Neuronal stem cell (in vitro differentiated cells): ENCODE measurements around the gene ATP6V0D1.

Experiments used
- DNase-seq: peaks from one replicate; pipeline ENCODE4 v3.0.0-alpha.2; 2013; ENCODE audit warnings: low spot score
- H2AFZ ChIP-seq: one replicate; pipeline ENCODE4 v1.6.1; 2013; ENCODE audit warnings: mild to moderate bottlenecking, low read length, inconsistent platforms
- H2AK5ac ChIP-seq: 2 replicates; pipeline ENCODE4 v1.6.1; 2013; ENCODE audit warnings: low read depth, mild to moderate bottlenecking, inconsistent platforms, low read length, moderate library complexity, mixed read lengths
- H2BK120ac ChIP-seq: 2 replicates; pipeline ENCODE4 v1.6.1; 2013; ENCODE audit warnings: low read depth, mild to moderate bottlenecking, inconsistent platforms, low read length, moderate library complexity, mixed read lengths
- H2BK12ac ChIP-seq: one replicate; pipeline ENCODE4 v1.6.1; 2013; ENCODE audit warnings: low read length, inconsistent platforms
- H2BK15ac ChIP-seq: 2 replicates; pipeline ENCODE4 v1.6.1; 2013; ENCODE audit warnings: mild to moderate bottlenecking, low read length, inconsistent platforms, mixed read lengths
- H2BK5ac ChIP-seq: one replicate; pipeline ENCODE4 v1.6.1; 2013; ENCODE audit warnings: inconsistent platforms, mild to moderate bottlenecking, low read length, moderate library complexity
- H3K14ac ChIP-seq: one replicate; pipeline ENCODE4 v1.6.1; 2013; ENCODE audit warnings: low read length, inconsistent platforms
- H3K18ac ChIP-seq: 2 replicates; pipeline ENCODE4 v1.6.1; 2013; ENCODE audit warnings: low read length, inconsistent platforms
- H3K23ac ChIP-seq: 2 replicates; pipeline ENCODE4 v1.6.1; 2013; ENCODE audit warnings: low read depth, mild to moderate bottlenecking, mixed read lengths, low read length, inconsistent platforms; ENCODE audit not compliant: poor library complexity
- H3K27ac ChIP-seq: replicated peaks from 3 replicates; pipeline ENCODE4 v1.5.1; 2013; ENCODE audit warnings: low read length, inconsistent platforms
- H3K27me3 ChIP-seq, 3 experiments: 2 replicates each; pipeline ENCODE4 v1.6.1; 2013; ENCODE audit warnings: low read length in 3 of 3, mild to moderate bottlenecking in 2 of 3, inconsistent platforms in 1 of 3, low read depth in 1 of 3, mixed read lengths in 1 of 3, moderate library complexity in 1 of 3; ENCODE audit not compliant: control insufficient read depth in 3 of 3, insufficient read depth in 3 of 3
- H3K36me3 ChIP-seq, 2 donors: replicated peaks in 1 of 2; 2 replicates each; pipeline ENCODE4 v1.6.1; 2013; ENCODE audit warnings: low read length in 2 of 2; ENCODE audit not compliant: control insufficient read depth in 2 of 2, insufficient read depth in 2 of 2
- H3K4ac ChIP-seq: 2 replicates; pipeline ENCODE4 v1.6.1; 2013; ENCODE audit warnings: inconsistent platforms, mild to moderate bottlenecking, low read length, moderate library complexity
- H3K4me1 ChIP-seq, 2 donors: 1 replicate in 1 of 2; 2 replicates in 1 of 2; pipeline ENCODE4 v1.6.1; 2013; ENCODE audit warnings: low read length in 2 of 2, low read depth in 1 of 2; ENCODE audit not compliant: control insufficient read depth in 2 of 2, insufficient read depth in 1 of 2
- H3K4me2 ChIP-seq: one replicate; pipeline ENCODE4 v1.6.1; 2013; ENCODE audit warnings: mild to moderate bottlenecking, low read length, inconsistent platforms; ENCODE audit not compliant: insufficient read depth, poor library complexity, severe bottlenecking
- H3K4me3 ChIP-seq, 2 donors: 2 replicates each; pipeline ENCODE4 v1.5.1; 2013; ENCODE audit warnings: low read length in 2 of 2, mild to moderate bottlenecking in 2 of 2, inconsistent platforms in 1 of 2, moderate library complexity in 1 of 2
- H3K79me1 ChIP-seq: one replicate; pipeline ENCODE4 v1.6.1; 2013; ENCODE audit warnings: low read depth, mild to moderate bottlenecking, inconsistent platforms, low read length, moderate library complexity
- H3K9ac ChIP-seq: one replicate; pipeline ENCODE4 v1.6.1; 2013; ENCODE audit warnings: mild to moderate bottlenecking, low read depth, low read length, inconsistent platforms; ENCODE audit not compliant: poor library complexity
- H3K9me3 ChIP-seq, 2 donors: replicated peaks in 1 of 2; 2 replicates each; pipeline versions ENCODE3 to v1.6.1; 2013; ENCODE audit warnings: low read length in 2 of 2, mild to moderate bottlenecking in 2 of 2, inconsistent platforms in 1 of 2, low read depth in 1 of 2, mixed read lengths in 1 of 2, moderate library complexity in 1 of 2; ENCODE audit not compliant: control insufficient read depth in 2 of 2, insufficient read depth in 1 of 2
- H4K8ac ChIP-seq: one replicate; pipeline ENCODE4 v1.6.1; 2013; ENCODE audit warnings: low read depth, mild to moderate bottlenecking, inconsistent platforms, low read length, moderate library complexity
- H4K91ac ChIP-seq: one replicate; pipeline ENCODE4 v1.6.1; 2013; ENCODE audit warnings: low read length, low read depth, mild to moderate bottlenecking, inconsistent platforms; ENCODE audit not compliant: poor library complexity
- WGBS, 2 donors: extraction: QIAGEN DNeasy Blood & Tissue Kit; methylation state at CpG; one replicate each; pipeline ENCODE4 v1.1.7; 2013; ENCODE audit warnings: missing lambda C conversion rate in 2 of 2, mixed read lengths in 1 of 2; ENCODE audit not compliant: insufficient read length in 2 of 2, insufficient replicate concordance in 1 of 2; ENCODE audit errors: extremely low coverage in 2 of 2; 5-methylcytosine and 5-hydroxymethylcytosine counted together

Gene ATP6V0D1

GRCh38 chr16:67399218-67399733 lies 81.7 kb downstream of the ATP6V0D1 start:
- Histone ChIP-seq H3K23ac (peak overlapping the region; percentile 92), H3K4me3 (no peak overlapping the region), H2AFZ (peak overlapping the region; percentile 77), H2BK12ac (peak overlapping the region; percentile 53), H2BK5ac (peak overlapping the region; percentile 89), H2BK15ac (peak overlapping the region; percentile 65), H3K4me2 (no peak overlapping the region), H3K27me3 (peaks cover 5 to 16% (median 9%) of the 10 kb centered on the region in 3 experiments), H3K9ac (peak overlapping the region; percentile 30), H2AK5ac (peak overlapping the region; percentile 98), H3K9me3 (no peaks in the 10 kb centered on the region), H3K27ac (no peak overlapping the region), H4K8ac (peak overlapping the region; percentile 97), H3K14ac (peak overlapping the region; percentile 42), H3K79me1 (no peaks in the 10 kb centered on the region), H3K18ac (peak overlapping the region; percentile 93), H3K4ac (no peak overlapping the region), H2BK120ac (peak overlapping the region; percentile 29), H3K4me1 (peaks cover 25 to 40% of the 10 kb centered on the region in 2 donors), H4K91ac (no peak overlapping the region), H3K36me3 (no peaks in the 10 kb centered on the region)
- DNase-seq, result peak; percentile 77
- WGBS, 2 donors, result no CpG with 5 or more reads among the region's 42 CpGs

GRCh38 chr16:67398546-67399217 lies 82.3 kb downstream of the ATP6V0D1 start:
- Histone ChIP-seq H4K8ac (no peak overlapping the region), H2BK15ac (peak overlapping the region; percentile 100), H3K79me1 (no peaks in the 10 kb centered on the region), H2AK5ac (peak overlapping the region; percentile 98), H3K36me3 (no peaks in the 10 kb centered on the region), H3K4ac (no peak overlapping the region), H3K18ac (peak overlapping the region; percentile 93), H3K9me3 (no peaks in the 10 kb centered on the region), H3K9ac (no peak overlapping the region), H2AFZ (peak overlapping the region; percentile 77), H3K27ac (no peak overlapping the region), H3K4me2 (no peak overlapping the region), H2BK5ac (peak overlapping the region; percentile 89), H2BK12ac (peak overlapping the region; percentile 77), H3K4me3 (no peak overlapping the region), H3K23ac (peak overlapping the region; percentile 92), H3K14ac (peak overlapping the region; percentile 42), H3K4me1 (peaks cover 29 to 45% of the 10 kb centered on the region in 2 donors), H2BK120ac (peak overlapping the region; percentile 29), H3K27me3 (peaks cover 9 to 22% (median 15%) of the 10 kb centered on the region in 3 experiments), H4K91ac (peak overlapping the region; percentile 56)
- DNase-seq, result no peak
- no CpG with 5 or more reads among the region's 19 CpGs for WGBS, 2 donors

DNA sequence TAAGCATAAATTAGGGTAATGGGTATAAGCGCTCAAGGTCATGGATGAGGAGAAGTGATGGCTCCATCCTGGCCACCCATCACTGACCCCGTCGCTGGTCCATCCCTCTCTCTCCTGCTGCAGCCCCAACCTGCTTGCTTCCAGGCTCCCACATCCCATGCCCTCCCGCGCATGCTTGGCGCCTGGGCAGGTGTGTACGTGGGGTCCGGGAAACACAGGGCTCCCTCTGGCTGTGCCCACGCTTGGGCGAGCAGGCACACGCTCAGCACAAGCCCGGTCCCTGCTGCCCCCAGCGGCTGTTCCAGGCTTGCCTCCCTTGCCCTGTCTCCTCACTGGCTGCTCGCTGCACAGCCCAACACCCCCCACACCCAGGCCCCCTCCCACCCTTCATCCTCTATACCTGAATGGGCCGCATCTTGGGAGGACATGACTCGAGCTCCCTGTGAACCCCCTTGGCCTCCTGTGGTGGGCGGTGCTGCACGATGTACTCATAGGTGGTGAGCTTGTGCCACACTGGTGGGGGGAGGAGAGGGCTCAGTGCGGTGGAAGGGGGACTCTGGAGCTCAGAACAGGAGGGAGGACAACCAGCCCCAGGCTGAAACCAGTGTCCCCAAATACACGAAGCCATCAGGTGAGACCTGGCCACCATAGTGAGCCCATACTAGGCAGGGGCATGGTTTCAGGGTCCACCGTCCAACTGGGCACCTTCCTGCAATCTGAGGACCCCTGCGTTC lies 83.0 kb downstream of the ATP6V0D1 start:
- H4K91ac ChIP-seq, result peak overlapping the region; percentile 93
- no peak for DNase-seq
- H3K36me3 ChIP-seq, result no peaks in the 10 kb centered on the region
- peak overlapping the region; percentile 100 for H2BK15ac ChIP-seq
- WGBS, 2 donors, result no CpG with 5 or more reads among the region's 22 CpGs
- H3K4ac ChIP-seq, result peak overlapping the region; percentile 87
- no peak overlapping the region for H4K8ac ChIP-seq
- peak overlapping the region; percentile 98 for H2BK12ac ChIP-seq
- H3K4me2 ChIP-seq, result no peak overlapping the region
- H2BK5ac ChIP-seq, result peak overlapping the region; percentile 89
- H3K18ac ChIP-seq, result peak overlapping the region; percentile 95
- peak overlapping the region; percentile 98 for H2AK5ac ChIP-seq
- no peaks in the 10 kb centered on the region for H3K79me1 ChIP-seq
- peak overlapping the region; percentile 50 for H3K9ac ChIP-seq
- H2BK120ac ChIP-seq, result peak overlapping the region; percentile 77
- peak overlapping the region; percentile 72 for H3K14ac ChIP-seq
- no peaks in the 10 kb centered on the region for H3K9me3 ChIP-seq
- no peak overlapping the region for H2AFZ ChIP-seq
- no peak overlapping the region for H3K27ac ChIP-seq
- peak overlapping the region; percentile 92 for H3K23ac ChIP-seq
- H3K4me1 ChIP-seq, result peaks cover 33 to 46% of the 10 kb centered on the region in 2 donors
- H3K27me3 ChIP-seq, result peaks cover 9 to 26% (median 16%) of the 10 kb centered on the region in 3 experiments
- H3K4me3 ChIP-seq, result no peak overlapping the region
